Type B pancreatic cell (in vitro differentiated cells): ENCODE results near the gene CHRNA5. TPM values are rescaled to one million over a fixed set of nuclear protein-coding genes. Genes with fewer than 3 reads are reported as not detected.
"Not testable (repeated sequence)": the region's sequence is repeated elsewhere in the genome, so short reads cannot be mapped to it uniquely, and the experiment has no call there.

Experiments used
- DNase-seq: peaks from one replicate; pipeline ENCODE4 v3.0.0; 2021; ENCODE audit warnings: mixed read lengths; ENCODE audit not compliant: unreplicated experiment; ENCODE audit errors: extremely low spot score
- H3K27ac Mint-ChIP-seq: 2 replicates; pipeline ENCODE4 v1.8.0; 2021; ENCODE audit warnings: mild to moderate bottlenecking, mixed read lengths
- H3K27me3 Mint-ChIP-seq: 2 replicates; pipeline ENCODE4 v1.8.0; 2021; ENCODE audit warnings: mixed read lengths
- H3K36me3 Mint-ChIP-seq: 2 replicates; pipeline ENCODE4 v1.8.0; 2021; ENCODE audit warnings: mixed read lengths
- H3K4me1 Mint-ChIP-seq: one replicate; pipeline ENCODE4 v1.8.0; 2021; ENCODE audit warnings: mixed read lengths; ENCODE audit not compliant: unreplicated experiment
- H3K4me3 Mint-ChIP-seq: 2 replicates; pipeline ENCODE4 v1.8.0; 2021; ENCODE audit warnings: mild to moderate bottlenecking, mixed read lengths
- H3K9me3 Mint-ChIP-seq: 2 replicates; pipeline ENCODE4 v1.8.0; 2021; ENCODE audit warnings: mixed read lengths
- total RNA-seq: library from RNA; stranded (reverse); gene quantifications from 2 replicates; pipeline ENCODE4 v1.2.1, GENCODE V29; 2021; ENCODE audit warnings: low replicate concordance
- TF ChIP-seq, protein P1 (sequence below): fragments of 200-600 bp; sonication (generic); conservative IDR thresholded peaks from 2 replicates; pipeline ENCODE4 v1.5.0; 2021; ENCODE audit warnings: antibody characterized with exemption, mild to moderate bottlenecking

The CHRNA5 gene
- total RNA-seq, 1 donor from 2014 or later: 11.5 TPM

DNA sequence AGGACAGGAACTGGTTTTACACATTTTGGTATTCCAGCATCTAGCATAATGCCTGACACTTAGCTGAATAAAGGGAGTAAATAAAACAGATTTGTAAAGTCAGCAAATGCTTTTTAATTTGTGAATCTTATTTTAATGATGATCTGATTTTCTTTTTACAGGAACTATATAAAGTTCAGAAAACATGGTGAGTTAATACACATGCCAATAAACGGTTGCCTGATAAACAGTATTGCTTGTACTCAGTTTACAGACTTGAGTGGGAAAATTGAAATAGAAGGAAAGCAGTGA, 23.6 kb upstream of the CHRNA5 start:
- no peaks in the 10 kb centered on the region for H3K27me3 Mint-ChIP-seq
- peak overlapping the region; percentile 95 for H3K27ac Mint-ChIP-seq
- no peak for DNase-seq
- peaks cover 13% of the 10 kb centered on the region for H3K36me3 Mint-ChIP-seq
- peaks cover 10% of the 10 kb centered on the region for H3K4me1 Mint-ChIP-seq
- TF ChIP-seq, protein P1, sequence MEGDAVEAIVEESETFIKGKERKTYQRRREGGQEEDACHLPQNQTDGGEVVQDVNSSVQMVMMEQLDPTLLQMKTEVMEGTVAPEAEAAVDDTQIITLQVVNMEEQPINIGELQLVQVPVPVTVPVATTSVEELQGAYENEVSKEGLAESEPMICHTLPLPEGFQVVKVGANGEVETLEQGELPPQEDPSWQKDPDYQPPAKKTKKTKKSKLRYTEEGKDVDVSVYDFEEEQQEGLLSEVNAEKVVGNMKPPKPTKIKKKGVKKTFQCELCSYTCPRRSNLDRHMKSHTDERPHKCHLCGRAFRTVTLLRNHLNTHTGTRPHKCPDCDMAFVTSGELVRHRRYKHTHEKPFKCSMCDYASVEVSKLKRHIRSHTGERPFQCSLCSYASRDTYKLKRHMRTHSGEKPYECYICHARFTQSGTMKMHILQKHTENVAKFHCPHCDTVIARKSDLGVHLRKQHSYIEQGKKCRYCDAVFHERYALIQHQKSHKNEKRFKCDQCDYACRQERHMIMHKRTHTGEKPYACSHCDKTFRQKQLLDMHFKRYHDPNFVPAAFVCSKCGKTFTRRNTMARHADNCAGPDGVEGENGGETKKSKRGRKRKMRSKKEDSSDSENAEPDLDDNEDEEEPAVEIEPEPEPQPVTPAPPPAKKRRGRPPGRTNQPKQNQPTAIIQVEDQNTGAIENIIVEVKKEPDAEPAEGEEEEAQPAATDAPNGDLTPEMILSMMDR: no peak
- peak overlapping the region; percentile 100 for H3K4me3 Mint-ChIP-seq
- H3K9me3 Mint-ChIP-seq: no peaks in the 10 kb centered on the region

DNA sequence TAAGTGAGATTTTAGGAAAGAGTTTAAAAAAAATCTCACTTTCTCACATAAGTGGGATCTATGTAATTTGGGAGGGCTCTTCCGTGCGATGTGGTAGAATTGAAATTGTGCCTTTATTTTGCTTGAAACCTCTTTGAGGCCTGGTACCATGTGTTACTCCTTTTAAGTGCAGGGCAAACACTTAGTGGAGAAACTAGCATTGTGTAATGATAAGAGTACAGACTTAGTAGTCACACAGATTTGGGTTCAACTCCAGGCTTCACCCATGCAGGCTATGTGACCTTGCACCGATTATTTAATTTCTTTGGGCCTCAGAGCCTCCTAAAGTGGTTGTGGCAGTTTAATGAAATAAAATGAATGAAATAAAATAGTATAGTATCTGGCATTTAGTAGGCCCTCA, 22.7 kb upstream of the CHRNA5 start:
- H3K4me3 Mint-ChIP-seq: peak overlapping the region; percentile 73
- DNase-seq: no peak

DNA sequence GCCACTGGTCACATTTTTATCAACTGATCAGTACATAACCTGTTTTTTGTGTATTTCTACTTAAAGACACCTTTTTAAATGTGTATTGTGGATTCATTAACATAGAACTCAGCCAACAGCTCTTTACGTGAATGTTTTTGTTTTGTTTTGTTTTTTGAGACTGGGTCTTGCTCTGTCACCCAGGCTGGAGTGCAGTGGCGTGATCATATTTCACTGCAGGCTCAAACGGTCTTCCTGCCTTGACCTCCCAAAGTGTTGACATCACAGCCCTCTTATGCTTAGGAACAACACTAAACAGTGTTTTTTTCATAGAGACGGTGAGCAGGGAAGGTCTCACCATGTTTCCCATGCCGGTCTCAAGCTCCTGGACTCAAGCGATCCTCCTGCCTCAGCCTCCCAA, 15.1 kb upstream of the CHRNA5 start:
- no peaks in the 10 kb centered on the region for H3K9me3 Mint-ChIP-seq
- H3K4me1 Mint-ChIP-seq: no peaks in the 10 kb centered on the region
- TF ChIP-seq, protein P1: no peak
- H3K27ac Mint-ChIP-seq: no peak overlapping the region
- H3K36me3 Mint-ChIP-seq: peaks cover 23% of the 10 kb centered on the region
- peaks cover 4% of the 10 kb centered on the region for H3K27me3 Mint-ChIP-seq
- no peak for DNase-seq
- H3K4me3 Mint-ChIP-seq: no peak overlapping the region

More for the DNA sequence above, 22.7 kb upstream of the CHRNA5 start:
- Mint-ChIP-seq H3K4me1 (peaks cover 10% of the 10 kb centered on the region), H3K27me3 (no peaks in the 10 kb centered on the region), H3K9me3 (no peaks in the 10 kb centered on the region), H3K27ac (no peak overlapping the region), H3K36me3 (peaks cover 17% of the 10 kb centered on the region)
- TF ChIP-seq, protein P1: no peak

DNA sequence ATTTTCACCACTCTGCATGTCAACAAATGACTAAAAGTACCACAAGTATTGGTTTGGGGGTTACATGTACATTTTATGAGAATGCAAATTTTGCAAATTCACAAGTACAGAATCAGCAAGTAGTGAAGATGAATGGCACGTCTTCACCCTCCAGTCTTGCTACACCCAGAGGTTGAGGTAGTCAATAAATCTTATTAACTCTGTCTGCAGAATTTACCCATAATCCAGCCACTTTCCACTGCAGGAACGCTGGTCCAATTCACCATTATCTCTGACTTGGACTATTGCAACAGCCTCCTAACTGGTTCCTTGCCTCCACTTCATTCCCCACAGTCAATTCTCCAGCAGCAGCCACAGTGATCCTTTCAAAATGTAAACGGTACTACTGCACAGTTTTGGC, 14.5 kb upstream of the CHRNA5 start:
- DNase-seq: no peak
- Mint-ChIP-seq H3K36me3 (peaks cover 18% of the 10 kb centered on the region), H3K4me1 (no peaks in the 10 kb centered on the region), H3K4me3 (no peak overlapping the region), H3K27me3 (peaks cover 4% of the 10 kb centered on the region), H3K9me3 (no peaks in the 10 kb centered on the region), H3K27ac (no peak overlapping the region)
- TF ChIP-seq, protein P1: no peak

DNA sequence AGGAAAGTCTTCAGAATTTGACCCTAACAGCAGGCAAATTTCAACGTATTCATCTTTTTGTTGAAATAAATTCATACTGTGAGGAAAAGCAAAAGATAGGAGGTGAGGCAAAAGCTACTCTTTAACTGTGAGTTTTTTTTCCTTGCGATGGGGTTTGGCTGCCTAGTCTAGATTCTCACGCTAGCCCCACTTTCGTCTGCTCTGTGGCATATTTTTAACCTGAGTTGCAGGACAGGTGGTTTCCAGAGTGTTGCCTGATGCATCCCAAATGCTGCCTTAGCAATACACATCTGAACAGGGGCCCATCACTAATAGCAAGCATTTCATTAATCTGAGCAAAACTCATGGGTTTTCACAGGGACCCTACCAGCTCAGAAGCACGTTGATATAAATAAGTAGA, 13.4 kb upstream of the CHRNA5 start:
- peaks cover 6% of the 10 kb centered on the region for H3K27me3 Mint-ChIP-seq
- H3K4me1 Mint-ChIP-seq: no peaks in the 10 kb centered on the region
- DNase-seq: no peak
- H3K9me3 Mint-ChIP-seq: no peaks in the 10 kb centered on the region
- no peak overlapping the region for H3K27ac Mint-ChIP-seq
- no peak overlapping the region for H3K4me3 Mint-ChIP-seq
- TF ChIP-seq, protein P1: no peak
- peaks cover 17% of the 10 kb centered on the region for H3K36me3 Mint-ChIP-seq

DNA sequence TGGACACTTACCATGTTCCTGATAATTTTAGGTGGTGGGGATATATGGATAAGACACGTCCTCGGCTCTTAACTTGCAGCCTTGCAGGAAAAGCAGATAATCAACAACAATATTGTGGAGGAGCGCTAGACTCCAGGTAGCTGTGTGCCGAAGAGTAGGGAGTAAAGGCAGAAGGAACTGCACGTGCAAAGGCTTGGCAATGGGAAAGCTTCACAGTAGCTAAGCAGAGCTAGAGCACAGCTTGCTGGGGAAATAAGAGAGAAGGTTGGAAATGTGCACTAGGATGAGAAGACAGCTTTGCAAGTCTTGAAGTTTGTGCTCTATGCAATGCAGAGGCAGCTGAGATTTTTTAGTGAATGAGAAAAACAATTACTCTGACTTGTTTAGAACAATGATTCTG, 12.7 kb upstream of the CHRNA5 start:
- no peak overlapping the region for H3K4me3 Mint-ChIP-seq
- H3K36me3 Mint-ChIP-seq: peaks cover 14% of the 10 kb centered on the region
- no peak for DNase-seq
- TF ChIP-seq, protein P1: no peak
- H3K27ac Mint-ChIP-seq: no peak overlapping the region
- peaks cover 7% of the 10 kb centered on the region for H3K27me3 Mint-ChIP-seq
- no peaks in the 10 kb centered on the region for H3K9me3 Mint-ChIP-seq
- no peaks in the 10 kb centered on the region for H3K4me1 Mint-ChIP-seq

DNA sequence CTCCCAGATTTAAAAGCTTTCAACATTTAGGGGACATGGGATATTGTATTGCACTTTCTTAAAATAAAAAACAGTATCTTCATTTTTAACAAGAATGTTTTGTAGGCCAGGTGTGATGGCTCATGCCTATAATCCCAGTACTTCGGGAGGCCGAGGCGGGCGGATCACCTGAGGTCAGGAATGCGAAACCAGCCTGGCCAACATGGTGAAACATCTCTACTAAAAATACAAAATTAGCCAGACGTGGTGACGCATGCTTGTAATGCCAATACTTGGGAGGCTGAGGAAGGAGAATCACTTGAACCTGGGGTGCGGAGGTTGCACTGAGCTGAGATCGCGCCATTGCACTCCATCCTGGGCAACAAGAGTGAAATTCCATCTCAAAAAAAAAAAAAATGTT, 5.1 kb upstream of the CHRNA5 start:
- H3K27me3 Mint-ChIP-seq: peaks cover 29% of the 10 kb centered on the region
- H3K9me3 Mint-ChIP-seq, H3K27ac Mint-ChIP-seq, H3K4me1 Mint-ChIP-seq, DNase-seq, H3K36me3 Mint-ChIP-seq, H3K4me3 Mint-ChIP-seq: not testable (repeated sequence)
